H9 (cell line): ENCODE measurements around the gene WSB1. TPM values are rescaled to one million over a fixed set of nuclear protein-coding genes. Genes with fewer than 3 reads are reported as not detected.

Experiments
- DNase-seq: peaks from one replicate; pipeline ENCODE4 v3.0.0-alpha.2; 2017
- H2AFZ ChIP-seq: one replicate; pipeline ENCODE4 v1.6.1; 2013; ENCODE audit warnings: mild to moderate bottlenecking, low read length, control low read depth, moderate library complexity
- H2AK5ac ChIP-seq: 2 replicates; pipeline ENCODE4 v1.6.1; 2013; ENCODE audit warnings: low read length, control low read depth, mixed read lengths; ENCODE audit not compliant: insufficient read length
- H2BK120ac ChIP-seq: one replicate; pipeline ENCODE4 v1.6.1; 2013; ENCODE audit warnings: low read depth, mild to moderate bottlenecking, low read length, control low read depth, inconsistent platforms; ENCODE audit not compliant: poor library complexity, severe bottlenecking
- H2BK12ac ChIP-seq: 2 replicates; pipeline ENCODE4 v1.6.1; 2013; ENCODE audit warnings: low read length, control low read depth, mixed read lengths, low read depth; ENCODE audit not compliant: insufficient read length
- H2BK15ac ChIP-seq: 2 replicates; pipeline ENCODE4 v1.6.1; 2013; ENCODE audit warnings: low read depth, low read length, control low read depth
- H2BK20ac ChIP-seq: one replicate; pipeline ENCODE4 v1.6.1; 2013; ENCODE audit warnings: low read depth, mild to moderate bottlenecking, low read length, control low read depth, inconsistent platforms; ENCODE audit not compliant: poor library complexity, severe bottlenecking
- H2BK5ac ChIP-seq: 2 replicates; pipeline ENCODE4 v1.6.1; 2013; ENCODE audit warnings: low read length, control low read depth, mixed read lengths; ENCODE audit not compliant: insufficient read length
- H3K14ac ChIP-seq: 2 replicates; pipeline ENCODE4 v1.6.1; 2013; ENCODE audit warnings: low read length, control low read depth; ENCODE audit not compliant: insufficient read depth
- H3K18ac ChIP-seq: 2 replicates; pipeline ENCODE4 v1.6.1; 2013; ENCODE audit warnings: low read depth, mild to moderate bottlenecking, mixed read lengths, low read length, control low read depth; ENCODE audit not compliant: insufficient read length
- H3K23ac ChIP-seq: 2 replicates; pipeline ENCODE4 v1.6.1; 2013; ENCODE audit warnings: low read length, control low read depth, mixed read lengths, low read depth; ENCODE audit not compliant: insufficient read length
- H3K23me2 ChIP-seq: 2 replicates; pipeline ENCODE4 v1.6.1; 2013; ENCODE audit warnings: low read depth, mild to moderate bottlenecking, mixed read lengths, low read length, control low read depth; ENCODE audit not compliant: insufficient read length, poor library complexity, severe bottlenecking
- H3K27ac ChIP-seq: 2 replicates; pipeline ENCODE4 v1.5.1; 2013; ENCODE audit warnings: low read length, control low read depth, mixed read lengths, low read depth; ENCODE audit not compliant: insufficient read length
- H3K27me3 ChIP-seq: 2 replicates; pipeline ENCODE4 v1.6.1; 2013; ENCODE audit warnings: low read length, control low read depth, inconsistent platforms; ENCODE audit not compliant: insufficient read depth
- H3K4ac ChIP-seq: 2 replicates; pipeline ENCODE4 v1.6.1; 2013; ENCODE audit warnings: low read depth, mild to moderate bottlenecking, control low read depth, inconsistent platforms, low read length, moderate library complexity
- H3K4me1 ChIP-seq: 2 replicates; pipeline ENCODE4 v1.6.1; 2013; ENCODE audit warnings: low read length, control low read depth, inconsistent platforms; ENCODE audit not compliant: insufficient read depth
- H3K4me2 ChIP-seq: 2 replicates; pipeline ENCODE4 v1.6.1; 2013; ENCODE audit warnings: low read length, control low read depth, mixed read lengths; ENCODE audit not compliant: insufficient read length, insufficient read depth
- H3K56ac ChIP-seq: 2 replicates; pipeline ENCODE4 v1.6.1; 2013; ENCODE audit warnings: low read depth, mild to moderate bottlenecking, mixed read lengths, low read length, control low read depth; ENCODE audit not compliant: insufficient read length
- H3K79me1 ChIP-seq: 2 replicates; pipeline ENCODE4 v1.6.1; 2013; ENCODE audit warnings: low read depth, mild to moderate bottlenecking, moderate library complexity, low read length, control low read depth, inconsistent platforms; ENCODE audit not compliant: insufficient read depth, poor library complexity, severe bottlenecking
- H3K79me2 ChIP-seq: 2 replicates; pipeline ENCODE4 v1.6.1; 2013; ENCODE audit warnings: low read length, control low read depth, inconsistent platforms; ENCODE audit not compliant: insufficient read depth
- H3K9ac ChIP-seq: 2 replicates; pipeline ENCODE4 v1.6.1; 2013; ENCODE audit warnings: low read length, control low read depth, mixed read lengths; ENCODE audit not compliant: insufficient read length; ENCODE audit errors: extremely low read depth
- H3K9me3 ChIP-seq: one replicate; pipeline ENCODE4 v1.6.1; 2013; ENCODE audit warnings: low read depth, low read length, inconsistent platforms; ENCODE audit not compliant: control insufficient read depth
- H3T11ph ChIP-seq: one replicate; pipeline ENCODE4 v1.6.1; 2013; ENCODE audit warnings: mild to moderate bottlenecking, low read length, control low read depth, inconsistent platforms
- H4K20me1 ChIP-seq: one replicate; pipeline ENCODE4 v1.6.1; 2013; ENCODE audit not compliant: control insufficient read depth, insufficient read length, insufficient read depth
- H4K5ac ChIP-seq: 2 replicates; pipeline ENCODE4 v1.6.1; 2013; ENCODE audit warnings: low read depth, mild to moderate bottlenecking, mixed read lengths, low read length, control low read depth; ENCODE audit not compliant: insufficient read length
- H4K8ac ChIP-seq: replicated peaks from 2 replicates; pipeline ENCODE4 v1.6.1; 2013; ENCODE audit warnings: low read length, control low read depth, mixed read lengths, low read depth; ENCODE audit not compliant: insufficient read length
- H4K91ac ChIP-seq: 2 replicates; pipeline ENCODE4 v1.6.1; 2013; ENCODE audit warnings: low read depth, mild to moderate bottlenecking, moderate library complexity, mixed read lengths, low read length, control low read depth; ENCODE audit not compliant: insufficient read length
- H3K27ac Mint-ChIP-seq, 3 experiments: 2 replicates in 2 of 3; 3 replicates in 1 of 3; pipeline ENCODE4 v1.8.0; 2020 to 2021; ENCODE audit warnings: mixed read lengths in 3 of 3, mild to moderate bottlenecking in 1 of 3, moderate library complexity in 1 of 3
- H3K27me3 Mint-ChIP-seq: 2 replicates; pipeline ENCODE4 v1.8.0; 2021; ENCODE audit warnings: low read depth, mild to moderate bottlenecking, moderate library complexity, mixed read lengths
- H3K36me3 Mint-ChIP-seq, 3 experiments: 2 replicates in 2 of 3; 3 replicates in 1 of 3; pipeline ENCODE4 v1.8.0; 2020 to 2021; ENCODE audit warnings: low read depth in 3 of 3, mixed read lengths in 3 of 3; ENCODE audit not compliant: insufficient read depth in 1 of 3
- H3K4me1 Mint-ChIP-seq, 2 experiments: 2 replicates each; pipeline ENCODE4 v1.8.0; 2020; ENCODE audit warnings: mixed read lengths in 2 of 2
- H3K4me3 Mint-ChIP-seq, 2 experiments: 2 replicates in 1 of 2; 3 replicates in 1 of 2; pipeline ENCODE4 v1.8.0; 2020 to 2021; ENCODE audit warnings: mild to moderate bottlenecking in 2 of 2, mixed read lengths in 2 of 2, moderate library complexity in 1 of 2
- H3K9me3 Mint-ChIP-seq, 2 experiments: 2 replicates in 1 of 2; 3 replicates in 1 of 2; pipeline ENCODE4 v1.8.0; 2020; ENCODE audit warnings: mild to moderate bottlenecking in 2 of 2, mixed read lengths in 2 of 2, moderate library complexity in 1 of 2
- WGBS: extraction: QIAGEN DNeasy Blood & Tissue Kit; methylation state at CpG from one replicate; pipeline ENCODE4 v1.1.7; 2013; ENCODE audit warnings: missing lambda C conversion rate, low lambda C conversion rate, mixed read lengths; ENCODE audit not compliant: insufficient read length; ENCODE audit errors: extremely low coverage; 5-methylcytosine and 5-hydroxymethylcytosine counted together
- total RNA-seq: library from RNA; stranded (reverse); gene quantifications from 2 replicates; pipeline ENCODE4 v1.2.1, GENCODE V29; 2021
- TF ChIP-seq, protein P1 (sequence below): fragments of 200-600 bp; sonication (generic); conservative IDR thresholded peaks from 3 replicates; pipeline ENCODE4 v1.8.0; 2021; ENCODE audit warnings: antibody characterized with exemption, mild to moderate bottlenecking

WSB1 gene
- total RNA-seq, 1 experiment from 2014 or later: 187 TPM

DNA sequence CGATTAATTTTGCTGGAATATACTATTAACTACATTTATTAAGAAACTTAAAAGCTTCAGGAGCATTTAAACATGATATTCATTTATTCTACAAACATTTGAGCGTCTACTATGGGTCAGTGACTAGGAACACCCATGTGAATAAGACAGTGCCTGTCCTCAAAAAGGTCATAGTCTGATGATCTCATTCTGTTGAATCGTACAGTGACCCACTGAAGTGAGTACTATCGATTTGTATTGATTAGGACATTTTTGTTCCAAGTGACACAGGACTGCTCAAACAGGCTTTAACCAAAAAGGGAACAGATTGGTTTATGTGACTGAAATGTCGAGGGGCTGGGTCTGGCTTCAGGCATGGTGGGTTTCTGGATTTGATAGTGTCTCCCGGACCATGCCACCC is 68.6 kb downstream of the WSB1 start:
- Histone ChIP-seq H2AK5ac (no peak overlapping the region), H4K5ac (no peak overlapping the region), H3K4me1 (no peaks in the 10 kb centered on the region), H3K18ac (no peak overlapping the region), H2AFZ (no peak overlapping the region), H3K79me2 (no peaks in the 10 kb centered on the region), H2BK20ac (no peak overlapping the region), H4K91ac (no peak overlapping the region), H3T11ph (no peak overlapping the region), H3K23ac (no peak overlapping the region), H3K14ac (no peak overlapping the region), H3K27me3 (no peaks in the 10 kb centered on the region), H4K8ac (no peak overlapping the region), H3K4ac (no peak overlapping the region), H3K4me2 (no peak overlapping the region), H3K9me3 (no peaks in the 10 kb centered on the region), H3K27ac (no peak overlapping the region), H3K79me1 (no peaks in the 10 kb centered on the region), H3K9ac (no peak overlapping the region), H2BK5ac (no peak overlapping the region), H2BK12ac (no peak overlapping the region), H3K23me2 (no peaks in the 10 kb centered on the region), H2BK15ac (no peak overlapping the region), H3K56ac (no peak overlapping the region), H4K20me1 (no peaks in the 10 kb centered on the region), H2BK120ac (no peak overlapping the region)
- TF ChIP-seq, protein P1, sequence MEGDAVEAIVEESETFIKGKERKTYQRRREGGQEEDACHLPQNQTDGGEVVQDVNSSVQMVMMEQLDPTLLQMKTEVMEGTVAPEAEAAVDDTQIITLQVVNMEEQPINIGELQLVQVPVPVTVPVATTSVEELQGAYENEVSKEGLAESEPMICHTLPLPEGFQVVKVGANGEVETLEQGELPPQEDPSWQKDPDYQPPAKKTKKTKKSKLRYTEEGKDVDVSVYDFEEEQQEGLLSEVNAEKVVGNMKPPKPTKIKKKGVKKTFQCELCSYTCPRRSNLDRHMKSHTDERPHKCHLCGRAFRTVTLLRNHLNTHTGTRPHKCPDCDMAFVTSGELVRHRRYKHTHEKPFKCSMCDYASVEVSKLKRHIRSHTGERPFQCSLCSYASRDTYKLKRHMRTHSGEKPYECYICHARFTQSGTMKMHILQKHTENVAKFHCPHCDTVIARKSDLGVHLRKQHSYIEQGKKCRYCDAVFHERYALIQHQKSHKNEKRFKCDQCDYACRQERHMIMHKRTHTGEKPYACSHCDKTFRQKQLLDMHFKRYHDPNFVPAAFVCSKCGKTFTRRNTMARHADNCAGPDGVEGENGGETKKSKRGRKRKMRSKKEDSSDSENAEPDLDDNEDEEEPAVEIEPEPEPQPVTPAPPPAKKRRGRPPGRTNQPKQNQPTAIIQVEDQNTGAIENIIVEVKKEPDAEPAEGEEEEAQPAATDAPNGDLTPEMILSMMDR: no peak
- no peak for DNase-seq
- peaks cover 0 to 1% of the 10 kb centered on the region in 2 experiments; a peak in 2 of 4 replicates for H3K4me1 Mint-ChIP-seq
- H3K36me3 Mint-ChIP-seq: no peaks in the 10 kb centered on the region
- H3K27ac Mint-ChIP-seq: no peak overlapping the region
- no peaks in the 10 kb centered on the region; the same call in 1 of the 2 replicates for H3K27me3 Mint-ChIP-seq
- WGBS: no CpG with 5 or more reads among the region's 6 CpGs
- H3K9me3 Mint-ChIP-seq: no peaks in the 10 kb centered on the region
- no peak overlapping the region for H3K4me3 Mint-ChIP-seq
